Activated CD4-positive, CD25-positive, alpha-beta regulatory T cell (primary cell): Measurements from ENCODE around the gene GOT2.
"Not testable (repeated sequence)": the region's sequence is repeated elsewhere in the genome, so short reads cannot be mapped to it uniquely, and the experiment has no call there.

Source experiments
- DNase-seq, 4 experiments: peaks; one replicate each; lab custom pipeline; 2025; lab: John Stamatoyannopoulos, UW

The GOT2 gene

DNA sequence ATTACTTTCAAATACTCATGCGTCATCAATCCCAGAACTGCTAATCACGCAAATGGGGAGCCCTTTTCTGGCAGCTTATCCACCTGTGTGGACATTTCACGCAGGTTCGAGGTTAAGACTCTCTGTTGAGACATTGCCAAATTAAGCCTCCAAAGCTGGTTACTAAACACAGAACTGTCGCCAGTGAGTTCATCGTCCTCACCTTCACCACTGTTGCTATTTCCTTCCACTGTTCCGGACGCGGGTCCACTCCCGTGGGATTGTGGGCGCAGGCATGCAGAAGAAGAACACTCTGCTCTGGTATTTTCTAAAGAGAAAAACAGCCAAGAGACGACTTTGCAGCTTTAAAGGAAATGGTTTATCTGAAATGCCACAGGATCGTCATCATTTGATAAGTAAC, 16.1 kb downstream of the GOT2 start:
- no peak for DNase-seq

GRCh38 chr16:58716468-58716867, 17.6 kb downstream of the GOT2 start:
- DNase-seq: no peak

GRCh38 chr16:58713742-58714141, 20.4 kb downstream of the GOT2 start:
- no peak for DNase-seq

- no peak for DNase-seq
Observed at GRCh38 chr16:58709333-58709732, 24.8 kb downstream of the GOT2 start.

DNA sequence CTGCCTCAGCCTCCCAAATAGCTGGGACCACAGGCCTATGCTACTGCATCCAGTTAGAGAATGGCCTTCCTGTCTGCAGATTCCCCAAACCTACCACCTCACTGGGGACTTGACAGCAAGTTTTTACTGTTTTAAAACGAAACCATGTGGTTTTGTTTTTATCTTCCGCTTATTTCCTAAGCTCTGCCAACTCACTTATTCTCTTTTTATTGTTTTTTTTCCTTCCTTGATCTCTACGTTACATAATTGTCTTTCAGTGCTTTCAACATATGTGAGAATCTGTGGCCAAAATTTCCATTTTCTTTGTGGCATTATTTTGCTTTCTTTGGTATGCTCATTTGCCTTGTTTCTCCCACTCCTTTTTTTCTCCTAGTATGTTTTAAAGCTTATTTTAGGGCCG, 35.0 kb downstream of the GOT2 start:
- no peak for DNase-seq

DNA sequence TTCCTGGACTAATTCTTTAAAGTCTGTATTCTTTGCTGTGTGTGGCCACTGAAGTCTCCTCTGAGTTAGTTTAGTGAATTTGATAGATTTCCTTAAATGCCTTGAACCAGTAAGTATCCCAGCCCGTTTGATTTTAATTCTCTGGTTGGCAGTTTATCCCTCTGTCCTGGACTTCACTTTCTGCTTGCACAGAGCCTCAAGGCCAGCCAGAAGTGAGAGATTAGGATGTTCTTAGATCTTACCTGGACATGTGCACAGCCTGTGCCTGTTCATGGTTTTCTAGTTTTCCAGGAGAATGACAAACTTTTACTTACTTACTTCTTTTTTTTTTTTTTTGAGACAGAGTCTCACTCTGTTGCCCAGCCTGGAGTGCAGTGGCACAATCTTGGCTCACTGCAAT, 38.7 kb downstream of the GOT2 start:
- DNase-seq: no peak

DNA sequence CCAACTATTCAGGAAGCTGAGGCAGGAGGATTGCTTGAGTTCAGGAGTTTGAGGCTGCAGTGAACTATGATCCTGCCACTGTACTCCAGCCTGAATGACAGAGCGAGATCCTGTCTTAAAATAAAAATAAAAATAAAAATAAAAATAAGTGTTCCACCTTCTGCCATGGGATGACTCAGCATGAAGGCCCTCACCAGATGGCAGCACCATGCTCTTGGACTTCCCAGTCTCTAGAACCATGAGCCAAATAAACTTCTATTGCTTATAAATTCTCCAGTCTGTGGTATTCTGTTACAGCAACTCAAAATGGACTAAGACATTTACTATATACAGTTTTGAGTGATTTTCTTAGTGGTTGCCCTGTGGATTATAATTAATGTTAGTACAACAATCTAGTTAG, 41.7 kb downstream of the GOT2 start:
- DNase-seq: no peak

- not testable (repeated sequence) for DNase-seq
Observed at GRCh38 chr16:58686985-58687706, 47.0 kb downstream of the GOT2 start.

- DNase-seq: no peak
Observed at GRCh38 chr16:58685084-58685449, 49.0 kb downstream of the GOT2 start.

DNA sequence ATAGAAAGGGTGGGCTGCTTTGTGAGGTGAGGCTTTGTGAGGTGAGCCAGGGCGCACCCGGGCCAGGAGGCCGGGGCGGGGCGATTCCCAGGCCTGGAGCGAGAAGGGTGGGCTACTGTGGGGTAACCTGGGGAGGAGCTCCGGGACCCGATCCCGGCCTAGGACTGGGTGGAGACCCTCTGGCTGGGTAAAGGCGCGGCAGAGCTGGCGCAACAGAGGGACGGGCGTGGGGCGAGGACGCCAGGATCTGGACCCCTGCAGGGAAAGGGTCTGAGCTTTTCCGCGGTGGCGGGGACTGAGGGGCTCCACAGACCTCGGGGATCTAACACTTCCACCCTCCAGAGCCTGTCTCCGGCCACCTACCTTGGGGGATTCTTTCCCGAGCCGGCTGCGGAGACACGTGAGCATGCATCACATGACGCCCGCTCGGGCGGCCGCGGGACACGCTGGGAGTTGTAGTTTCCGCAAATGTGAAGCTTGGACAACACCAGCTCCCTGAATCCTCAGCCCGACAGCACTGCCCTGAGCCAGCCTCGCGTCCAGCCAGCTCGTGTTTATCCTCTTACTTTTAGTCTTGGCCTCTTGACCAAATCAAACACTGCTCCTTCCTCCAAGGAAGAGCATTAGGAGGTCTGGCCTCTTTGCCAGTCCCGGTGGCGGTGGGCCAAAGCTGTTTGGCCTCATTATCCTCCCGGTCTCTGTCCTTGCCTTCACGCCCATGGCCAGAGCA, 49.6 kb downstream of the GOT2 start, which contains the start of gene SLC38A7:
SLC38A7 (minus strand) TSS at position 417 of the 730 bp plus-strand sequence. CDS start 4,644 bp downstream, outside the sequence.
- peak; percentile 37 to 57 (median 52) for DNase-seq

DNA sequence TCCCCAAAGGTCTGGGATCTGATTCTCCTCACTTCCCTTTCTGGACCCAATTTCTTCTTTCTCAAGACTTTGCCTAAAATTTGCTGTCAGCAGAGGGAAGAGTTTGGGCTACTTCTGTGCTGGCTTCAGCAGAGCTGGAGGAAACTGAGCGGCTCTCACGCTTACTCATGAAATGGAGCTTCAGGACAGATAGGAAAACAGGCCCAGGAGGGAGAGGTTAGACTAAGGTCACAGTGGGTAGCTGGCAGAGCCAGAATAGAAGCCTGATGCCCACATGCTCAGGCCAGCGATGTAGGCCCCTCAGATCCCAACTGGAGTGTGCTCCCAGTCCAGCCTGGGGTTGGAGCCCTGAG, 50.1 kb downstream of the GOT2 start:
- no peak for DNase-seq

DNA sequence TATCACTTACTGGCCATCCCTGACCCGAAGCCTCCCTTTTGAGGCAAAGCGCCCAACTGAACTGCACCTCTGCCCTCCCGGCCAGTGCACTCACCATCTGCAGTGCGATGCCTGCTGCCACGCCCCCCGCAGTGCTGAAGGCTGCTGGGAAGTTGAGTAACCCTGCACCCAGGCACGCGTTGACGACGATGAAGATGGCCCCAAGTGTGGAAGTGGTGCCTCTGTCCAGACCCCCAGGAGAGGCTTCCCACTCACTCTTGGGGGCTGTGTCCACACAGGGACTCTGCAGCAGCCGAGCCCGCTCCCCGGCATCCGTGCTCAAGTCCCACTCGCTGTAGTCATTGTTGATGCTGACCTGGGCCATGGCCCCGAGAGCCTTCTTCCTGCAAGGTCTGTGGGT, 54.4 kb downstream of the GOT2 start:
- no peak for DNase-seq

- DNase-seq: no peak
Observed at GRCh38 chr16:58678716-58679115, 55.4 kb downstream of the GOT2 start.

- DNase-seq: no peak
Observed at GRCh38 chr16:58678269-58678668, 55.8 kb downstream of the GOT2 start.

DNA sequence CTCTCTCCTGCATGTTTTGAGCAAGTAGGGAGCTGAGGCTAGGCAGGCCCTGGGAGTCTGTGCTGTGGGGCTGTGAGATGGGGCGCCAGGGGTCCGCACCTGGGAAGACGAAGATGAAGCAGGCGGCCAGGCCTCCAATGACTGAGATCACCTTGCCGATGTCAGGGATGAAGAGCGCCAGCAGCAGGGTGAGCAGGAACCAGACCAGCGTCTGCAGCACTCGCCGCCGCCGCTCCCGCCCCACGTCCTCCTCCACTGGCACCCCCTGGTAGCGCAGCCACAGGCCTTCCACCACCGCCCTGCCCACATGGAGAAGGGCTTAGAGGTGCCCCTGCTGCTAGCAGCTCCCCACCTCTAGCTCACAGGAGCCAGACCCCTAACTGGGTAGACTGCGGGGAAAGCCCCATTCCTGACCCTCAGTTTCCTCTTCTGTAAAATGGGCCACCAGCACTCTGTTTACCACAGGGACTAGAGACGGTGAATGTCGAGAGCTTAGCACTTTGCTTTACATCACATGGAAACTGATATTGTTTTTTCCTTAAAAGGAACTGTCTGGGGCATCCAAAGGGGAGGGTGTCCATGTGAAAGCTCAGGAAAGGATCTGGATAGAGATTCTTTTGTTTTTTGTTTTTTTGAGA, 63.1 kb downstream of the GOT2 start:
- no peak for DNase-seq

- no peak for DNase-seq
Observed at GRCh38 chr16:58670177-58670576, 63.9 kb downstream of the GOT2 start.

DNA sequence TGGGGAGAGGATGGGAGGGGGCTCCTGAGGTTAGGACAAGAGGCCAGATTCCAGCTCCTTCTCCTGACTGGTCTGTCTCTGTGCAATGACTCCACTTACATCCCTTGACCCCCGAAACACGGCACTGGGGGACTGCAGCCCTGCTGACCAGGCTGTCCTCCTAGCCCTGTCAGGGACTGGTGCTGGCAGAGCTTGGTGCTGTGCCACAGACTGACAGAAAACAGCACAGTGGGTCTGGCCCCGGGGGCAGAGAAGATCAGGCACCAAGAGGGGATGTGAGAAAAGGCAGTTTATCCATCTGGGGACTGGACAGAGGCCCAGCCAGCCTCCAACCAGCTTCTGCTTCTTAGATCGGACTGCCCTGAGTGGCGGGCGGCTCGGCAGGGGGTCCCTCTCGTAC, 68.9 kb downstream of the GOT2 start:
- no peak for DNase-seq

DNA sequence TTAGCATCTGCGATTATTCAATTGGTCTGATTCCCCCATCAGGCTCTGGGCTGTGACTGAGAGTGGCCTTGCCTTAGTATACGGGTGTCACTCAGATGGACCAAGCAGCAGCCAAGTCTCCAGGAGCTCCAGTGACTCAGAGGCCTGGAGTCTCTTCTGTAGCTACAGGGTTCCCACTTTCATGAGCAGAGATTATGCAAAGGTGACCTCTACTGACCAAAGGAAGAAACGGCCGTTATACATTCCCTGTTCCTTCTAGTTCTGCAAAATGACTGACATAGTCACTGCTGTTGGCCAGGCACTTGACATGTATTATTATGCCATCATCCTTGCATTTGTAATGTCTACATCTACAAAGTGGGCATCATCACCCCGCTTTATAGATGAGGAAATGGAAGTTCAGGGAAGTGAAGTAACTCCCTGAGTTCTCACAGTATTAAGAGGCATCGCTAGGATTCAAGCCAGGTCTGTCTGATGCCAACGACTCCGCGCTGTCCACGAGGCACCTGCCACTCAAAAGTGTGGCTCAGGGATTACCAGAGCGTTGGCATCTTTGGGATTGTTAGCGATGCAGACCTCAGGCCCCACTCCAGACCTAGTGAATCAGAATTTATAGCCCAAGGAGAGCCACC, 72.8 kb downstream of the GOT2 start:
- no peak for DNase-seq

DNA sequence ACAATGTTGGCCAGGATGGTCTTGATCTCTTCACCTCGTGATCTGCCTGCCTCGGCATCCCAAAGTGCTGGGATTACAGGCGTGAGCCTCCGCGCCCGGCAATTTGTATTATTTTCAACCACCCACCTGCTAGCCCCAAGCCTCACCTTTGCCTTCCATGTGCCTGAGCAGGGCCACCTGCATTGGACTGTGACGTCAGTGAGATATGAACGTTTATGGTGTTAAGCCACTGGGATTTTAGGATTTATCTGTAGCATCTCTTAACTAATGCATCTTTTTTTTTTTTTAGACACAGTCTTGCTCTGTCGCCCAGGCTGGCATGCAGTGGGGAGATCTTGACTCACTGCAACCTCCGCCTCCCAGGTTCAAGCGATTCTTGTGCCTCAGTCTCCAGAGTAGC, 74.2 kb downstream of the GOT2 start:
- DNase-seq: not testable (repeated sequence)

DNA sequence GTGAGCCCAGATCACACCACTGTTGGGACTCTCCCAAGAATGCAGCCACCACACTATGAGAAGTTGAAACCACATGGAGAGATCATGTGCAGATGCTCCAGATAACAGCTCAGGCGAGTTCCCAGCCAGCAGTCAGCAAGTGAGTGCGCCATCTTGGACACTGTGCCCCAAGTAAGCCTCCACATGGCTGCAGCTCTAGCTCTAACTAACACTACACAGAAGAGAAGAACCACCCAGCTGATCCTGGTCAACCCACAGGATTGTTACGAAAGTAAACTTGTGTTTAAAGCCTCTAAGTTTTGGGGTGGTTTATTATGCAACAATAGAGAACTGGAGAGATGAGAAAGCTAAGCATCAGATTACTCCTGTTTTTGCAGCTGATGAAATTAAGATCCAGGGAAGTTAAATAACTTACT, 75.3 kb downstream of the GOT2 start:
- DNase-seq: no peak
